WI38 (cell line): ENCODE measurements around the gene SKAP1.

Source experiments
- H3K4me3 ChIP-seq: 2 replicates; pipeline ENCODE4 v1.5.1; 2011; ENCODE audit warnings: low read depth, mild to moderate bottlenecking, control low read depth, low read length
- CTCF ChIP-seq: IDR thresholded peaks from 2 replicates; pipeline ENCODE4 v1.5.1; 2012; ENCODE audit warnings: low read depth, mild to moderate bottlenecking, control low read depth, low read length

Gene SKAP1

DNA sequence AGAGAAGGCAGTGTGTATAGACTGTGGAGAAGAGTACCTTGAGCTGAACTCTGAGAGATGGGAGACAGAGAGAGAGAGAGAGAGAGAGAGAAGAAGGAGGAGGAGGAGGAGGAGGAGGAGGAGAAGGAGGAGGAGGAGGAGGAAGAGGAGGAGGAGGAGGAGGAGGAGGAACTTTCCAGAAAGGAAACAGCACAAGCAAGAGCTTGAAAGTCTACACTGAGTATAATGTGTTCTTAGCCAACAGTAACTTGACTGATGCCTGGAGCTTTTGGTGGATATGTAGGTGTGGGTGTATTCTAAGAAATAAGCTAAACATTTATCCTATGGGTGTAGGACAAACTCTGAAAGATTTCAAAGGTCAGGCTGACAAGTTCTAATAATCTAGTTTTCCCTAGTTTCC, 206.1 kb downstream of the SKAP1 start:
- H3K4me3 ChIP-seq = no peak overlapping the region
- no peak for TF ChIP-seq CTCF

GRCh38 chr17:48219617-48220016, 210.4 kb downstream of the SKAP1 start:
- no peak for TF ChIP-seq CTCF
- no peak overlapping the region for H3K4me3 ChIP-seq

GRCh38 chr17:48215583-48216139, 214.4 kb downstream of the SKAP1 start:
- no peak overlapping the region for H3K4me3 ChIP-seq
- TF ChIP-seq CTCF = no peak

DNA sequence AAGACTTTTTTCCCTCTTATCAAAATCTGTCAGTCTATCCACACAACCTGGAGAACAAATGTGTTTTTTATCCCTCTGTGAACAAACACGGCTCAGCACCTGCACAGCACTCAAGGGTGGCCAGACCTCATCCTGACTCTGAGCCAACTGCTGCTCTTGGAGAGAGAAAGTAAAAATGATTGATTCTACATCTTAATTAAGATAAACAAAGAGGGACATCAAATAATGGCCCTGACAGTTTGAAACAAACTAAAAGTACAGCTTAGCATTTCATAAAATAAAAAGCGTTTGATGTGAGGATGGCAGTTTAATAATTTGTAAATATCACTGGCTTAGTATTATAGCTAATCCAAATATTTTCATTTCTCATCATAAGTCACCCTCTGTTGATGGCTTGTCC, 216.2 kb downstream of the SKAP1 start:
- H3K4me3 ChIP-seq = no peak overlapping the region
- no peak for TF ChIP-seq CTCF

GRCh38 chr17:48211787-48212186, 218.2 kb downstream of the SKAP1 start:
- H3K4me3 ChIP-seq = no peak overlapping the region
- TF ChIP-seq CTCF = no peak

GRCh38 chr17:48211011-48211410, 219.0 kb downstream of the SKAP1 start:
- TF ChIP-seq CTCF = no peak
- no peak overlapping the region for H3K4me3 ChIP-seq

DNA sequence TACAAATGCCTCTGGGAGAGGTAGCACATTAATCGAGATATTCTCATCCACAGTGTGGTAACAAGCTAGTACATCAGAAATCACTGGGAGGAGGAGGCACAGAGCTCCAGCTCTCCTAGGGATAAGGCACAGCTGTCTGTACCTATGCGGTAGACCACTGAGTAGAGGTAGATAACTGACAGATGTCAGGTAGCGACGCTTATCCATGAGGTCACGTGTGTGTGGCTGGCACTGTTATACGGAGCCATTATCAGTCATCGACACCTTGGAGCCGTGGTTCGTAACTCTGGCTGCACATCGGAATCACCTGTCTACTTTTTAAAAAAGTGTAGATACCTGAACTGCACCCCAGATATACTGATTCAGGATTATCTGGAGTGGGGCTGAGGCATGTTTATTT, 220.0 kb downstream of the SKAP1 start:
- no peak for TF ChIP-seq CTCF
- H3K4me3 ChIP-seq = no peak overlapping the region
